Renal cortex interstitium (tissue), 15 donors: ENCODE measurements around the gene DPPA4. TPM values are rescaled to one million over a fixed set of nuclear protein-coding genes. Genes with fewer than 3 reads are reported as not detected.
"Not testable (repeated sequence)": the region's sequence is repeated elsewhere in the genome, so short reads cannot be mapped to it uniquely, and the experiment has no call there.

ENCODE experiments used
- DNase-seq, 11 donors: peaks; one replicate each; pipeline ENCODE4 v3.0.0-alpha.2; 2013; ENCODE audit warnings: low read depth in 9 of 11, low spot score in 4 of 11; ENCODE audit errors: extremely low read depth in 1 of 11
- long read RNA-seq, 16 experiments: transcript quantifications; one replicate each; lab custom pipeline, GENCODE V29; 2026
- polyA plus RNA-seq, 3 donors: library from polyadenylated mRNA; unstranded; fragments of 120-200 nt; gene quantifications; one replicate each; pipeline ENCODE4 v1.2.1, GENCODE V29; 2013; ENCODE audit not compliant: insufficient read length in 3 of 3

DPPA4 gene
- 1 to 10 TPM; 2.9 to 4.8 (median 3.9) TPM for polyA plus RNA-seq
- long read RNA-seq, donor 1, partial matches to known transcripts, result 0 of 1 reads
- long read RNA-seq, donor 1, other reads (novel, unspliced or antisense), result 0 of 1 reads
- long read RNA-seq, donor 2, result 0 reads
- long read RNA-seq, donor 3, partial matches to known transcripts, result 0 of 4 reads
- long read RNA-seq, donor 3, other reads (novel, unspliced or antisense), result 0 of 4 reads
- long read RNA-seq, donor 4, partial matches to known transcripts, result 0 of 4 reads
- long read RNA-seq, donor 4, other reads (novel, unspliced or antisense), result 0 of 4 reads
- long read RNA-seq, donor 5, result 0 reads
- long read RNA-seq, donor 6, partial matches to known transcripts, result 0 of 2 reads
- long read RNA-seq, donor 6, other reads (novel, unspliced or antisense), result 0 of 2 reads
- long read RNA-seq, donor 7, partial matches to known transcripts, result 0 of 1 reads
- long read RNA-seq, donor 7, other reads (novel, unspliced or antisense), result 0 of 1 reads
- long read RNA-seq, donor 8, partial matches to known transcripts, result 0 of 4 reads
- long read RNA-seq, donor 8, other reads (novel, unspliced or antisense), result 0 of 4 reads
- long read RNA-seq, donor 9, result 0 reads
- long read RNA-seq, donor 10, result 0 reads
- long read RNA-seq, donor 11, result 0 reads
- long read RNA-seq, donor 12, partial matches to known transcripts, result 0 of 1 reads
- long read RNA-seq, donor 12, other reads (novel, unspliced or antisense), result 0 of 1 reads
- long read RNA-seq, donor 13, partial matches to known transcripts, result 0 of 1 reads
- long read RNA-seq, donor 13, other reads (novel, unspliced or antisense), result 0 of 1 reads
- long read RNA-seq, donor 14, partial matches to known transcripts, result 0 of 2 reads
- long read RNA-seq, donor 14, other reads (novel, unspliced or antisense), result 0 of 2 reads
- long read RNA-seq, donor 15, result 0 reads
- long read RNA-seq, donor 16, partial matches to known transcripts, result 0 of 3 reads
- long read RNA-seq, donor 16, other reads (novel, unspliced or antisense), result 0 of 3 reads

GRCh38 chr3:109337393-109337792 is at the start of gene DPPA4:
Gene DPPA4, minus strand, starts transcription at chr3:109337546. Its CDS starts 29 bp downstream, at chr3:109337517.
- no peak for DNase-seq

GRCh38 chr3:109385442-109386318 is 48.3 kb upstream of the DPPA4 start:
- DNase-seq, result no peak

- no peak for DNase-seq
Observed at GRCh38 chr3:109384164-109384563, 46.8 kb upstream of the DPPA4 start.

GRCh38 chr3:109382588-109382987 is 45.2 kb upstream of the DPPA4 start:
- peak in 1 of 11 donors; percentile 22 for DNase-seq

GRCh38 chr3:109375975-109376374 is 38.6 kb upstream of the DPPA4 start:
- no peak for DNase-seq

GRCh38 chr3:109374434-109374833 is 37.1 kb upstream of the DPPA4 start:
- not testable (repeated sequence) for DNase-seq

- no peak for DNase-seq
Observed at GRCh38 chr3:109373933-109374332, 36.6 kb upstream of the DPPA4 start.

- DNase-seq, result no peak
Observed at GRCh38 chr3:109372639-109373038, 35.3 kb upstream of the DPPA4 start.

GRCh38 chr3:109369510-109369909 is 32.2 kb upstream of the DPPA4 start:
- no peak for DNase-seq

- DNase-seq, result no peak
Observed at GRCh38 chr3:109364088-109364487, 26.7 kb upstream of the DPPA4 start.

GRCh38 chr3:109363634-109364033 is 26.3 kb upstream of the DPPA4 start:
- no peak for DNase-seq

- DNase-seq, result no peak
Observed at GRCh38 chr3:109362823-109363222, 25.5 kb upstream of the DPPA4 start.

GRCh38 chr3:109358809-109359208 is 21.5 kb upstream of the DPPA4 start:
- not testable (repeated sequence) for DNase-seq

- DNase-seq, result no peak
Observed at GRCh38 chr3:109356442-109357155, 19.3 kb upstream of the DPPA4 start.

- peak in 1 of 11 donors; percentile 8 for DNase-seq
Observed at GRCh38 chr3:109355625-109356441, 18.5 kb upstream of the DPPA4 start.

GRCh38 chr3:109353057-109353456 is 15.7 kb upstream of the DPPA4 start:
- DNase-seq, result no peak

GRCh38 chr3:109351231-109351630 is 13.9 kb upstream of the DPPA4 start:
- no peak for DNase-seq
